ENCODE measurements around the gene THAP7.
A peak's percentile ranks its signal among the peaks of the same experiment; 100 is the strongest.
"Not testable (repeated sequence)": the region's sequence is repeated elsewhere in the genome, so short reads cannot be mapped to it uniquely, and the experiment has no call there.

The THAP7 gene

GRCh38 chr22:21001601-21002325 is at the start of gene THAP7:
Gene THAP7 (minus strand): TSS chr22:21002118. CDS start chr22:21001911, 207 bp downstream.
- DNase-seq (ENCODE audit: extremely low read depth, insufficient read length): peak; percentile 100
- TF ChIP-seq CTCF (IDR thresholded peaks at IDR 0.05; ENCODE audit: insufficient read depth, low read length, poor library complexity, severe bottlenecking): no peak
- H3K36me3 ChIP-seq (ENCODE audit: control insufficient read depth, insufficient read depth, low read length): peaks cover 23% of the 10 kb centered on the region
- H3K4me3 ChIP-seq (replicated peaks; ENCODE audit: low read depth, low read length): peak within 1 kb of the TSS; percentile 81
- no peaks in the 10 kb centered on the region for H3K27me3 ChIP-seq (replicated peaks; ENCODE audit: control insufficient read depth, insufficient read depth, low read length)

GRCh38 chr22:21051145-21051830 is 49.4 kb upstream of the THAP7 start:
- Histone ChIP-seq H3K4me3 (replicated peaks; ENCODE audit: low read depth, low read length) (no peak overlapping the region), H3K27me3 (replicated peaks; ENCODE audit: control insufficient read depth, insufficient read depth, low read length) (no peaks in the 10 kb centered on the region), H3K36me3 (ENCODE audit: control insufficient read depth, insufficient read depth, low read length) (no peaks in the 10 kb centered on the region)
- TF ChIP-seq CTCF (IDR thresholded peaks at IDR 0.05; ENCODE audit: insufficient read depth, low read length, poor library complexity, severe bottlenecking): no peak
- DNase-seq (ENCODE audit: extremely low read depth, insufficient read length): no peak

- H3K4me3 ChIP-seq (replicated peaks; ENCODE audit: low read depth, low read length); H3K27me3 ChIP-seq (replicated peaks; ENCODE audit: control insufficient read depth, insufficient read depth, low read length): not testable (repeated sequence)
These were observed 47.0 kb upstream of the THAP7 start for GRCh38 chr22:21048965-21049364.

GRCh38 chr22:21048448-21048847 is 46.5 kb upstream of the THAP7 start:
- not testable (repeated sequence) for H3K27me3 ChIP-seq (replicated peaks; ENCODE audit: control insufficient read depth, insufficient read depth, low read length); H3K36me3 ChIP-seq (ENCODE audit: control insufficient read depth, insufficient read depth, low read length); DNase-seq (ENCODE audit: extremely low read depth, insufficient read length); H3K4me3 ChIP-seq (replicated peaks; ENCODE audit: low read depth, low read length)

More at GRCh38 chr22:21048965-21049364, 47.0 kb upstream of the THAP7 start:
- not testable (repeated sequence) for DNase-seq (ENCODE audit: extremely low read depth, insufficient read length); H3K36me3 ChIP-seq (ENCODE audit: control insufficient read depth, insufficient read depth, low read length)

- Histone ChIP-seq H3K27me3 (replicated peaks; ENCODE audit: control insufficient read depth, insufficient read depth, low read length) (no peaks in the 10 kb centered on the region; the same call in 1 of the 2 replicates), H3K36me3 (ENCODE audit: control insufficient read depth, insufficient read depth, low read length) (no peaks in the 10 kb centered on the region), H3K4me3 (replicated peaks; ENCODE audit: low read depth, low read length) (no peak overlapping the region)
- TF ChIP-seq CTCF (IDR thresholded peaks at IDR 0.05; ENCODE audit: insufficient read depth, low read length, poor library complexity, severe bottlenecking): no peak
- DNase-seq (ENCODE audit: extremely low read depth, insufficient read length): no peak
These were observed 45.8 kb upstream of the THAP7 start for GRCh38 chr22:21047730-21048129.

- no peak for DNase-seq (ENCODE audit: extremely low read depth, insufficient read length)
- no peak overlapping the region for H3K4me3 ChIP-seq (replicated peaks; ENCODE audit: low read depth, low read length)
- no peaks in the 10 kb centered on the region; the same call in 1 of the 2 replicates for H3K27me3 ChIP-seq (replicated peaks; ENCODE audit: control insufficient read depth, insufficient read depth, low read length)
- H3K36me3 ChIP-seq (ENCODE audit: control insufficient read depth, insufficient read depth, low read length): no peaks in the 10 kb centered on the region
- no peak for TF ChIP-seq CTCF (IDR thresholded peaks at IDR 0.05; ENCODE audit: insufficient read depth, low read length, poor library complexity, severe bottlenecking)
These were observed 45.2 kb upstream of the THAP7 start for GRCh38 chr22:21047035-21047661.

All from GM06990 (cell line).